Activated T-cell treated with anti-CD3 and anti-CD28 coated beads for 1 hour (primary cell): ENCODE results near the gene MYO18A.

Source experiments
- DNase-seq: peaks from one replicate; pipeline ENCODE4 v3.0.0-alpha.2; 2020; ENCODE audit warnings: low read depth

The MYO18A gene

DNA sequence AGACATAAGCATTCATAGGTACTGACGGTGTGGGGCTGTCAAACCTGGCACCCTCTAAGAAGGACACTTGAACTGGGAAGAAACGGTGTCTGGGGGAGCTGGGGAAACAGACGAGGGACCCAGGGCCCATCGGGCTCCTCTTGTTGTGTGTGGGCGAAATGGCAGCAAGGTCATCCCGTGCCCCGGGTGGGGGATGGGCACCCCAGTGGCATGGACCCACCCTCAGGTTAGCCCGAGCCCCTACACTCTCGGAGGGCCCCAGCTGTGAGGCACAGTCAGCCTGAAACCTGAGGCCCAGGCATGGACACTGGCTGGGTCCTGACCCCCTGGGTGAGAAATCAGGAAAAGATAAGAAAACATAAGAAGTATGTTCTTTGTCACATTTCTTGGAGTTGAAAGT is 57.1 kb downstream of the MYO18A start:
- no peak for DNase-seq

DNA sequence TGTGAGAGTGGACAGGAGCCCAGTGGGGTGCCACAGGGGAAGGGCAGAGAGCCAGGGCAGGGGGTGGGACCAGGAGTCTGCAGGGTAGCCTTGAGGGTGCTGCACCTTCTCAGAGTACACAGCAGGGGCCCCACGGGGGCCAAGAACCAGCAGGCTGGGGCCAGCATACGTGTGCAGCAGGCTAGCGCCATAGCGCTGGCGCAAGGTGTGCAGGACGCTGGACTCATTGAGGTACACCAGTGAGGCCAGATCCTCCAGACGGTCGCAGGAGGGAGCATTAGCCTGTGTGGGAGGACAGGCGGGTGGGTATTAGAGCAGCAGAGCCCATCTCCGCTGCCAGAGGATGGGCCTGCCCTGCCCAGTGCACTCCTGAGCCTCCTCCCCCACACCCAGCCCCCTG is 58.8 kb downstream of the MYO18A start:
- DNase-seq = no peak

DNA sequence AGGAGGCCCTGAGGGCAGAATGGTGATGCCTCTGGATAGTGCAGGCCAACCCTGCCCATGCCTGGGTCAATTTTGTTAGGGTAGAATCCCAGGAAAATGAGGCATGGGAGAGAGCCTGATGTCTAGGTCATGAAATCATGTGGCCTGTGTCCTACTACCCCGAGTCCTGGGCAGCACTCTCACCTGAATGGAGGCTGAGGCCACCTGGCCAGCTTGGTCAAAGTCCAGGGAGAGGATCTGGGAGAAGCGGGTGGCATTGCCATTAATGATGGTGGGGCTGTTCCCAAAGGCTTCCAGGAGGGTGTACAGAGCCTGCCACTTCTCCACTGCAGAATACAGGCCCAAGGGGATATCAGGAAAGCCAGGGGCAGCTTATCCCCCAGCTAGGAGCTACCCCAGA is 59.8 kb downstream of the MYO18A start:
- DNase-seq = no peak

DNA sequence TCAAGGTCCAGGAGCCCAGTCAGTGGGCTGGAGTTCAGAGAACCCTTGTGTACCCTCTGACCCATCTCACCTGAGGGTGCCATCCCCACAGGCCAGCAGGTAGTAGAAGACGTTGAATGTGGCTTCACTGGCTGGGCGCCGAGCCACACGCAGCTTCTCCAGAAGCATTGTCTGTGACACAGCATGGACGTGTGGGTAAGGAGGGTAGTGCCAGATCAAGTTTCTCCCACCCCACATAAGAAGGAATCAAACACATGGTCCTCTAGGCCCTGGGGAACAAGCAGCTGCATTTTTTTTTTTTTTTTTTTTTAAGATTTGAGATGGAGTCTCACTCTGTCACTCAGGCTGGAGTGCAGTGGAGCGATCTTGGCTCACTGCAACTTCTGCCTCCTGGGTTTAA is 60.9 kb downstream of the MYO18A start:
- no peak for DNase-seq

DNA sequence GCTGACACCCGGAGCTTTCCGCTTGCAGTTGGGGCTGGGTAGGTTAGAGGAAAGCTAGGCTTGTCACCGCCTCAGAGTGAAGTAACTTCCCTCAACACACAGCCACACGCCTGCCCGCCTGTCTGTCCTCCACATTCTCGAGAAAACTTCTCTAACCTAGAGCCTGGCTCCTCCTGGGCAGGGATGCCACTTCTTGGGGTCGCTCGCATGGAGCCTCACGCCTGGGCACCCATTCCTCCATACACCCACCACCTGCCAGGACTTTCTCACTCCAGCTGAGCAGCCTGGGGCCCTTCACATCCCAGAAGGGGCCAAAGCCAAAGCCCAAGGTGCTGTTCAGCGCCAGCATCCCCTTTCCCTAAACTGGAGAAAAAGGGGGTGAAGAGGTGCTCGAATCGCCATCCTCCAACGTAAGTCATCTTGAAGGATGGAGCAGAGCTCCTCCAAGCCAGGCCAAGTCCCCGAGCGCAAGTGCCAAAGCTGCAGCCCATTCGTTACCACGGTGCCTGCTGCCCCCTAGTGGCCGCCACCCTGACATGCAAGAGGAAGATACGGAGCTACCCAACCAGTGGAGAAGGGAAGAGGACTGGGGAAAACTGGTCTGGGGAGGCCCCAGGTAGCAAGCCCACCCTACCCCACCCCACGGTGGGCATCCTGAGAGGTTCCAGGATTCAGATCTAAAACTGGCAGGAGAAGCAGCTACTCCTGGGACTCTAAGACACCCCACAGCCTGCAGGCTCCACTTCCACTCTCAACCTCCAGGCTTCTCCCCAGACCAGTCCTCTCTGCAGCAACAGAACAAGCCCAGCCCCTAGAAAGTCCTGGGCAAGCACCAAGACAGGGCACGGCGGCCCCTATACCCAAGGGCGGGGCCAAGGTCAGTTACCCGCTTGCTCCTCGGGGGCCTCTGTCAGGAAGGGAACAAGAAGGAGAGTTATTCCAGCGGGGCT is 63.1 kb downstream of the MYO18A start:
- DNase-seq = peak; percentile 77

DNA sequence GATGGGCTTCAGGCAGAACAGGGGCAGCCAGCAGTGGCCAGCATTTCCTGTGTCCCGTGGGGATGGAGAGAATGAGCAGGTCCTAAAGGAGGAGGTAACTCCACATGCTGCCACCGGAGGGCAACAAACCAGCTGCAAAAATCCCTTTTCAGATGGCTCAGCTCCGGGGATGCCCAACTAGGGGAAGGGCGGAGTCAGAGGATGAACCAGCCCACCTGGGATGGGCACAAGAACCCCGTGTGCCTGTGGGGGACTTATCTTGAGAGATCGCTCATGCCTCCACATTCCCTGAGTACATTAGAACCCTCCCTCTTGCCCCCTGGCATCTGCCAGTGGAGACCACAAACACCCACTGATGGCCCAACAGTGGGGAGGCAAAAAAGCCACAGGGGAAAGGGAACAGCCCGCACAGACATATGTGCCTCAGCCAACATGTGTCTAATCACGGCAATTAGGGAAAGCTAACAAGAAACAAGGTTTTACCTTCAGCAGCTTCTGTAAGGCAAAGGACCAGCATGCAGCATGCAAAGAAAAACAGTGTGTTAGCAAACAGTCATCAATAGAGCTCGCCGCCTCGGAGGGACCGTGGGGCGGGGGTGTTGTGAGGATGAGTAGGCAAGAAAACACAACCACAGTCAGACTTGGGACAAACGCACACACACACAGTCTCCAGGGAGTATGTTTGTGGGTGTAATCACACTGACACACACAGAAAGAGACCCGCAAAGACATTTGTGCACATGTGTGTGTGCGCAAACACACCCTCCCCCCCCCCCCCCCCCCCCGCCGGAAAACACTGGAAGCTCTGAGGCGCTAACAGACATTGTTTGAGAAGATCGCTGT is 64.0 kb downstream of the MYO18A start:
- no peak for DNase-seq

DNA sequence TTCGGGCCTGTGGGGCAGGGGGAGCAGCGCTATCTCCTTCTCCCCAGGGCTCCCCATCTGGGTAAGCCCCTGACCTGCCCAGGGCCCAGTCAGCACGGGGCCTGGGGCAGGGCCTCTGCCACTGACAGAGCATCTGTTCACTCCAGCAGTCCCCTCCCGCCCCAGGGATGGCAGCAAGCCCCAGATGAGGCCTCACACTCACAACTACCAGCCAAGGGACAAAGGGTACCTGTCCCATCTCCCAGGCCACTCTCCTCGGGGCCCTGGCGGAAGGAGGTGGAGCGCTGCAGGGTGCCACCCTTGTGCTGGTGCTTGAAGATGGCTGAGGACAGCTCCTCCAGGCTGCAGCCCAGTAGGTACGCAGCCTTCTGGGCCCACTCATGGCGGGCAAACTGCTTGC is 64.8 kb downstream of the MYO18A start:
- DNase-seq = no peak

DNA sequence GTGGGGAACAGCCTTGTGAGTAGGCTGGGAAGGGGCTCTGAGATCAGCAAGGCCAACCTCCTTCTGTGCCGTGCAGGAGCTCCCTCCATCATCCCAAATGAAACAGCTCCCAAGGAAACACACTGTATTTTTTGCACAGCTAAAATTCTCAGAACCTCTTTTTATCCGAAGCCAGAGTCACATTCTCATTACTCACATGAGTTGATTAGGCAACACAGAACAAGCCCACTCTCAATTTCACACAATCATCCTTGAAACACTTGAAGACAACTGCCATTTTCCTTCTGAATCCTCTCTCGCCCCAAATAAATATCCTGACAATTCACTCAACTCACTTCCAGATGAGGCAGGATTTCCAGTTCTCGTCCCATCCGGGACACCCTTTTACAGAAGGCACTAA is 66.1 kb downstream of the MYO18A start:
- DNase-seq = no peak

DNA sequence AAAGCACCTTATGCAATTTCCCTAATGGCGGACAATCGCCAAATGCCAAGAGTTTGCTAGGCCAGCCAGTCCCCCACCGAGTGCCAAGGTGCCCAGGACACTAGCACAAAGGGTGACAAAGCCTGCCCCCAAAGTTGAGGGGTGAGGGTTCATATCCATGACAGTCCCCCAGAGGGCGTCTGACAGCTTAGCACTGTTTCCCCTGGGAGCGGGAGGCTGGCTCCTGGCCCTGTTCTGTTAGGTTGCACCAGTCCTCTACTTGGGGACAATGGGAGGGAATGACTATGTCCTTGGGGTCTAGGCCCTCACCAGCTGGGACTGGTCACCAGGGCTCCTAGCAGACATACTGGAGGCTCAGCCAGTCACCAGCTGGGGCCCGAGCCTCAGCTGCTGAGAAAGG is 66.9 kb downstream of the MYO18A start:
- DNase-seq = no peak

DNA sequence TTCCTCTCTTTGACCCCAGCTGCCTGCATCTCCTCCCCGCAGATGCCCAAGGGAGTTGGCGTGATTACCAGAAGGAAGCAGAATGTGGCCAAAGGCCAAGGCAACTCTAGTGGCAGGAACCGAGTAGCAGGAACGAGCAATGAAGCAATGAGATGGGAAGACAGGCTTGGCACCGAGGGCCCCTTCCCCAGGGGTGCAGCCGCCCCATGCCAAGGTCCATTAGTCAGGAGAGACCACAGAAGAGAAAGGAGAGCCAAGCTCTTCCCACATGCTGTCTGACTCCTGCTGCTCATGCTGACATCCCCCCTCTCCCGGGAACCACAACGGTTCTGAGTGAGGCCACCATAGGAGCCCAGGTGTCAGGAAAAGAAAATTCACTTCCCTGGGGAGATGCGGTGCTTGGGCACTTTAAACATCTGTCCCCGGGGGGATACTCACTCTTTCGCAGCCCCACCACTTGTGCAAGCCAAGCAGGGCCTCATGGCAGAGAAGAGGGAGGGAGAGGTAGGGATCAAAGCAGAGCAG is 67.4 kb downstream of the MYO18A start:
- no peak for DNase-seq

DNA sequence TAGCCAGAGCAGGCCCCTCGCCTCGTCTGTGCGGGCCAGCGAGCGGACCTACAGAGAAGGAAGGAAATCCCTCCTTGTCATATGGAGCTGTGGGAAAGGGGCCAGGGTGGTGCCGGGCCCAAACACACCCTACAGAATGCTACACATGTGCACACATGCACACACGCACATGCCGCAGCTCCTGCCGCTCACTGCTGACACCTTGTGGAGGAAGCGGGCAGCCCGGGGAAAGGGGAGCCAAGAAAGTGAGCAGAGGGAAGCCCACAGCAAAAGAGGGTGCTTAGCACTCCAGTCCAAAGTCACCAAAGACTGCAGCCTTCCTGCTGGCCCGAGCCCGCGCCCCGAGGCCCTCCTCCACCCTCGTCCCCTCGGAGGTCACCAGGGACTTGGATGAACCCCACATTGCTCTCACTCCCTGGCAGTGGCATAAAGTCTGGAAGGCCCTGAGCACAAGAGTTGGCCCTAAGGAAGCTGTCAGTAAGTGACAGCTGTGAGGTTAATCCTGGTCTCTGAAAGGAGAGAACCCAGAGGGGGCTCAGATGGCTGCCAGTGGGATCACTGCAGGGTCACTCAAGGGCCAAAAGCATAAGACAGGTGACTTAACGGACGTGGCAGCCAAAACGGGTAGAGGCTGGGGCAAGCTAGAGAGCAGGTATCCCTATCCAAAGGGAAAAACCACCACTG is 68.2 kb downstream of the MYO18A start:
- DNase-seq = peak; percentile 61

DNA sequence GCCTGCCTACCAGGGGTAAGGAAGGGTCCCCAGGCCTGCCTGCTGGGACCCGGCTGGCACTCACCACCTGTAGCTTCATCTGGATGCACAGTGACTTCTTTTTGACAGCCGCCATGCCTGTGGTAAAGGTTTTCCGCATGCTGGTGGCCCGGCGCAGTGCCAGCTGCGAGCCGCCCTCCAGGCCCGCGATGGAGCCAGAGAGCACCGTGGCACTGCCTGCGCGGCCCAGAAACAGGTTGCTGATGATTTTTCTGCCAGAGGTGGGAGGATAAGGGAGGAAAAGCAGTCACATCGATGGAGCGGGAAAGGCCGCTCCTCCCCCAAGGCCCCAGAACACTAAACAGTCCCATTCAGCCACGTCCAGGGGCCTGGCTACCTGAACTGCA is 69.8 kb downstream of the MYO18A start:
- no peak for DNase-seq

DNA sequence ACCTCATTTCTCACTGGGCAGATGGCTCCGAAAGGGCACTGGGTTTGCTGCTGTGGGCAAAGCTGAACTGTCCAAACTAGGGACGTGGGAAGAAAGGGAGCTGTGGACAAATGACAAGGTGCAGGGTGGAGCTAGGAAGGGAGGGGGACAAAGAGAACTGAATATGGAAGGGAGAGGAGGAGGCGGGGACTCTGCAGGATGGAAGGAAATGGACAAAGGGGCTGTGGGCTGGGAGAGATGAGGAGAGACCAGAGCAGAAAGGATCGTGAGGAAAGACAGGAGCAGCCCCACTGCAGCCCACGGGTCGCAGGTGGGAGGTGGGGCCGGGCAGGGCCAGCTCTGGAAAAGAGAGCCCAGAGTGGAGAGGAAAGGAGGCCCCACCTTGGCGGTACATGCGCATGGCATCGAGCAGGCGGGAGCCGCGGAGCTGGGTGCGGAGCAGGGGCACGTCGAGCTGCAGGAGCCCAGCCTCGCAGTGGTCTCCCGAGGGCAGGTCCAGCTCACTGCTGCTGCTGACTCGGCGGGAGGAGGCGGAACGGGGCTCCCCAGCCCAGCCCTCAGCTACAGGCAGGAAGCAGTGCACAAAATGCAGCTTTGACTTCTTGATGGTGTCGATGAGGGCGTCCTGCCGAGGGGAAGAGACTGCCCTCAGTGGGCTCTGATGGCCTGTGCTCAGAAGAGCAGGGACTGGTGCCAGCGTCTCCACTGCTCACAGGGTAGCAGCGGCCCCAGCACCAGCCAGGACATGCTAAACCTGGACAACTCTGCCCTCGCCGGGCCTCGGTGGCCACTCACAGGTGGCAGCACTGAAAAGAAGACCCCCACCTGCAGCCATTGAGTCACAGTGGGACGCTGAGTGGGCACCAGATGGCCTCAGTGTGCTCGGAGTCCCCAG is 70.5 kb downstream of the MYO18A start:
- DNase-seq = no peak

DNA sequence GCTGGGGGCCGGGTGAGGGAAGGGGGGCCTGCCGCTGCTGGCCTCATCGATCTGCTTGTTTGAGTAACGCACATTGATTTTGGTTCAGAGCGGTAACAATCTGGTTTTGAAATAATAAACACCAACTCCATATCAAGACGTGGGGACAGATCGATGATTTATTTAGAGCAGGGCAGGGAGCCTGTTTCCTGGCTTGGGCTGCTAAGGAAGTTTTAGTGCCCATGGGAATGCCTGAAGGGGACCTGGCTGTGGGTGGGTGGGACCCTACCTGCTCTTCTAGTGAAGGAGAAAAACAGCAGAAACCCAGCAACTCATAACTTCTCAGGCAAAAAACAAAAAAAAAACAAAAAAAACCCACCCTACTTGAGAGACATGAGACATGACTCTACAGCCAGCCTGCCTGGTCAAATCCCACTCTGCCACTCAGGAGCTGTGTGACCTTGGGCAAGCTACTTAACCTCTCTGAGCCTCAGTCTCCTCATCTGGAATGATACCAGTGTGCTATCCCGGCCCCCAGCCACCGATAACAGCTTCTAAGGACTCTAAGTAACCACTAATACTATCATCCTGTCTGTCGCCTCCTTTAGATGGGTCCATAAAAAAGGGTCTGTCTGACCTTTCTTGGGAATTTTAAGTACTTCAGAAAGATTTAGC is 71.2 kb downstream of the MYO18A start:
- no peak for DNase-seq

DNA sequence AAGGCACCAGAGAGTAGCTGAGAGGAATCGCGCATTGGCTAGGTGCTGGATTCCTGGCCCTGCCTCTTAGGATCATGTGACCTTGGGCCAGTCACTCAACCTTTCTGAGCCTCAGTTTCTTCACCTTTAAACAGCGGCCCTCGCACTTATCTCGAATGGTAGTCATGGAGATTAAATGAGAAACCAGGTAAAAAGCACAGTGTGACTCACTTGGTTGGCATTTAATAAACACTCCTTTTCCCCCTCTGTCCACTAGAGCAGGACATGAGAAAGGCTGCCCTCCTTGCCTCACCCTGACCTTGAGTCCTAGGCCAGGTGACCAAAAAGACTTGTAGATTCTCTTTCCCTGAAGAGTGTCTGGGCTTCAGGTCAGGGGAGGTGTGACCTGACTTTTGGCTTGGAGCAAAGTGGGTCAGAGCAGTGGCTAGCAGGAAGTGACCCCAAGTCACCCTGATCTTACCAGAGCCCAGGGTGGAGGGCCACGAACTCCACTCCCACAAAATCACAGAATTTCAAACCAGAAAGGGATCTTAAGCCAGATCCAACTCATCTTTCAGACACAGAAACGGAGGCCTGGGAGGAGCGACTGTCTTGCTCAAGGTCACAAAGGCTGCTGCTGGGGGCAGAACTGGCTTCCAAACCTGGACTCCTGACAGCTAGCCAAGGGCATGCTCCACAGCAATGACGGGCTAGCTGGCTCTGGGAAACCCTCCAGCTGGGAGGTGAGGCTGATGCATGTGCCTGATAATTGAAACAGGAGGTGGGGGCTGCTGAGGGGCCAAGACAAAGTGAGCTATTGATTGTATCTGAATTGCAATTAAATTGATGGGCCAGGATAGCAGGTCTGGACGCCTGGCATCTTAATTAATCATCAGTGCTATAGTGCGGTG is 72.0 kb downstream of the MYO18A start:
- no peak for DNase-seq

DNA sequence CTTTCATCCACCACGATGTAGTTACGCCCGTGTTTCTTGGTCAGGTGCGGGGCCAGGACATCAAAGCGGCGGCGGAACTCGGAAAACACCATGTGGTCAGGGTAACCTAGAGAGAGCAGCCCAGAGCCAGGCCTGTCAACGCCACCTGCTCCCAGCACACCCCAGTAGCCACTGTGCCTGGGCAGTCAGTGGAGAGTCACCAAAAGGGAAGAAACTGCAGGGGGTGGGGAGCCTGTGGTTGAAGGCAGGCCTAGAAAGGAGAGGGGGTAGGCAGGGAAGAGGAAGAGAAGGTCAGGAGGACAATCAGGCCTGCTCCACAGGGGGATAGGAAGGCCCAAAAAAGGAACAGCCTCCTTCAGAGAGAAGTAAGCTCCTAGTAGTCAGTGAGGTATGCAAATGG is 73.1 kb downstream of the MYO18A start:
- no peak for DNase-seq

DNA sequence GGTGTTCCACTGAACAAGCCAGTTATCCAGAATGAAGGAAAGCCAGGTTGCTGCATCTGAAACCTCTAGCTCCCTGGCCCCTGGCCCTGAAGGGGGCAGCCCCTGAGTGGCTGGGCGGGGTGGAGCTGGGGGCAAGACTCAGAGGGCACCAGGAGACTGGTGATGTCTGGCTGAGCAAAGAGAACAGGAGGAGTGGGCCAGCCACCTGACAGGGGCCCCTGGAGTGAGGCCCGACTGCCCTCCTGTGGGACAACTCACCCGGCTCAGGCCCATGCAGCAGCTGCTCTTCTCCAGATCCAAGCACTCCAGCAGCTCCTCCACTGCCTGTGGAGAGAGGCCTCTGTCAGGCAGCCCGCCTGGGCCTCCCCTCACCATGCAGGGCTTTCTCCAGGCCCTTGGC is 76.9 kb downstream of the MYO18A start:
- DNase-seq = no peak

DNA sequence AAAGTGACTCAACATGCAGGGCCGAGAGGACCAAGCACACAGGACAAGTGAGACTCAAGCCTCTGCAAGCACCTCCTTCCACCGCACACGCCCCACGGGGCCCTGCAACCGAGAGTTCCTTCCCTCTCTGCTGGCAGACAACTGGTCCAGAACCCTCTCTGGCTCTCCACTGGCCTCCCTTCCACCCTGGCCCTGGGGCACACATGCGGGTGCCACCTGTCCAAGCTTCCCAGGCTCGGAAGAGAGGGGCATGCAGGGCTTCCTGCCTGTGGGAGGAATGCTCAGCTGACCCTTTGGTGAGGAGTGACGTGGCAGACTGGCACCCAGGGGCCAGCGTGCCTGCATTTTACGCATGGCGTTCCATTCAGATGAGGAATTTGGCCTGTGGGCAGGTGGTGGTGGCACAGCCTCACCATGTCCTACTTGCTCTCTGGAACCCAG is 77.4 kb downstream of the MYO18A start:
- no peak for DNase-seq

DNA sequence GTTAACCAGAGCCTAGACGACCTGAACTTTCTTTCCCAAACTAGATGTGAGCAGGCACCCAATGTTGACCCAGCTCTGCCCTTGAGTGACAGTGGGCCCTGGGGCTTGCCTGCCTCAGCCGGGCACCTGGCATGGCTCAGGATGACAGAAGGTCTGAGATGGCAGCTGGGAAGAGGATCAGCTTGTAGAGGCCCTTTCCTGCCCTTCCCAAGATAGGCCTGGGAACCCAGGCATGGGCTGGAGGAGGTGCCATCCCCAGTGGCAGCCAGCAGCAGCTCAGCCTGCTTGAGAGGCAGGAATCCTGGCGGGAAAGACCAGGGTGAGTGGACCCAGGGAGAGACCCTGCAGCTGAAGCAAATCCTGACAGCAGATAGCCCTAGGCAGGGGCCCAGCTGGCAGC is 78.2 kb downstream of the MYO18A start:
- no peak for DNase-seq

DNA sequence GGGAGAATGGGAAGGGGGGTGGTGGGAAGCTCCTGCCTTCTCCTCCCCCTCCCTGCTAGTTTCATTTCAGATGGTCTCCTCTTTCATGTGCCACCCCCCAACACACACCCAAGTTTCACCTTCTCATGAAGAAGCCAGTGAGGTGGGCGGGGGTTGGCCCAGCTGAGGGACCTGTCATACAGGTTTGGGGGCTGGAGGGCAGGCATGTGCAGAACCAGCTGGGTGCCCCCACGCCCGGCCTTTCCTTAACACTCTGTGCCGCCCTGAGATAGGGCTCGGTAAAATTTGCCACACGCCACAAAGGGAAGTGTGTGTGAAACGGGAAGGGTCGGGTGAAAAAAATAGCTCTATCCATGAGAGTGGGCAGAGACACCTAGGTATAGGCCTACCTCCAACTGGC is 79.9 kb downstream of the MYO18A start:
- no peak for DNase-seq
